ENCODE measurements around the gene COL21A1.
"Not testable (repeated sequence)": the region's sequence is repeated elsewhere in the genome, so short reads cannot be mapped to it uniquely, and the experiment has no call there.

COL21A1 gene

DNA sequence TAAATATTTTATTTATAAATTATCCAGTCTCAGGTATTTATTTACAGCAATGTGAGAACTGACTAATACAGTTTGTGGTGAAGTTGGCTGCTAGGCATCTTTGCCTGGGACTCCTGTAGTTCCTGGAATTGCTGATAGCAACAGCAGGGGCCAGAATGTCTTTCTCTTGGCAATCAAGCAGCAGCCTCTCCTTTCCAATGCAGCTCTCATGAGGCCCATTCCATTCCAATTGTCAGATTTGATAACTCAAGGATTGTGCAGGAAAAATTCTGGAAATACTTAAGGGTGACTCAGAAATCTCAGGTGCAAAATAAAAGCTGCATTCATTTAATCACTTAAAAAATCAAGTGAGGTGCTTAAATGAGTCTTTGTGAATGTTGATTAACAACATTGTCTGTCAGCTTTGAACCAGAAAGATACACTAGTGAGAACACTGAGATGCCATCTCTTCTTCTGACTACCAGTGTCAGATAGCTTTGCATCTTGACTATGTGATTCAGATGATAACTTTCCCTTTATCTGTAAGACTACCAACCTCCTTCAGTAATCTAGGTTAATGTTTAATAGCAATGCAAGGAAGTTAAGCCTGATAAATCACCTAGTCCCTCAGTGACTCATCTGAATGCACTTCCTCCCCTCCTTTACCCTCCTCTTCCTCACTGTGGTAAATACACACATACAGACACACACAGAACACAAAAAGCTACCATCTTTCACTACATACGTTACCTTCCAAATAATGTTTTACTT, 32.1 kb upstream of the COL21A1 start:
- H3K4me3 ChIP-seq, result no peak overlapping the region
- no peak overlapping the region for H3K9ac ChIP-seq
- TF ChIP-seq Cebpa-rat (IDR thresholded peaks at IDR 0.05), result no peak
- no peaks in the 10 kb centered on the region for H4K20me1 ChIP-seq
- H3K27me3 ChIP-seq, result no peaks in the 10 kb centered on the region
- H3K27ac ChIP-seq, result no peak overlapping the region
- peaks cover 0 to 5% (median 0%) of the 10 kb centered on the region in 11 experiments; a peak in 3 of 22 replicates for H3K9me3 ChIP-seq (replicated peaks in 1 of 11)
- no peaks in the 10 kb centered on the region for H3K36me3 ChIP-seq
- H3K4me1 ChIP-seq, result no peaks in the 10 kb centered on the region
- no peak overlapping the region for H3K4me2 ChIP-seq

DNA sequence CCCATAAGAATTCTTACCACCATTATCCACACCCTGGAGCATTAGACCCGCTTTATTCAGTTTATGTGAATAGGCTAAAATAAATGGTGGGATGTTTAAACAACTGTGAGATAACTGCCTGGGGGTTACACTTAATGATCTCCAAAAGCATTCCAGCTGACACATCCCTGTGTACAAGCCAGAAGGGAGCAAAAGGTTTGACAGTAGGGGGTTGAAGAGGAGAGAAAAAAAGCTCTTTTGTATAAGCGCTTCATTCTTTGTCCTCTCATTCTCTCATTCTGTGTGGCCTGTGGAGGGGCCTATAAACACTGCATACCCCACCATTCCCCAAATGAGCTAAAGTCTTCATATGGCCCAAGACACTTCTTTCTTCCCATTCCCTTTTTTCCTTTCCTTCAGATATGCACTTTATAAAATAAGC, 30.8 kb upstream of the COL21A1 start:
- Histone ChIP-seq H3K4me1 (no peaks in the 10 kb centered on the region), H3K4me3 (no peak overlapping the region), H3K36me3 (no peaks in the 10 kb centered on the region), H3K9ac (no peak overlapping the region), H3K27me3 (no peaks in the 10 kb centered on the region), H4K20me1 (no peaks in the 10 kb centered on the region), H3K4me2 (no peak overlapping the region), H3K27ac (no peak overlapping the region), H3K9me3 (replicated peaks in 1 of 11) (peaks cover 0 to 7% (median 0%) of the 10 kb centered on the region in 11 experiments; a peak in 3 of 22 replicates)
- TF ChIP-seq Cebpa-rat (IDR thresholded peaks at IDR 0.05), result no peak

DNA sequence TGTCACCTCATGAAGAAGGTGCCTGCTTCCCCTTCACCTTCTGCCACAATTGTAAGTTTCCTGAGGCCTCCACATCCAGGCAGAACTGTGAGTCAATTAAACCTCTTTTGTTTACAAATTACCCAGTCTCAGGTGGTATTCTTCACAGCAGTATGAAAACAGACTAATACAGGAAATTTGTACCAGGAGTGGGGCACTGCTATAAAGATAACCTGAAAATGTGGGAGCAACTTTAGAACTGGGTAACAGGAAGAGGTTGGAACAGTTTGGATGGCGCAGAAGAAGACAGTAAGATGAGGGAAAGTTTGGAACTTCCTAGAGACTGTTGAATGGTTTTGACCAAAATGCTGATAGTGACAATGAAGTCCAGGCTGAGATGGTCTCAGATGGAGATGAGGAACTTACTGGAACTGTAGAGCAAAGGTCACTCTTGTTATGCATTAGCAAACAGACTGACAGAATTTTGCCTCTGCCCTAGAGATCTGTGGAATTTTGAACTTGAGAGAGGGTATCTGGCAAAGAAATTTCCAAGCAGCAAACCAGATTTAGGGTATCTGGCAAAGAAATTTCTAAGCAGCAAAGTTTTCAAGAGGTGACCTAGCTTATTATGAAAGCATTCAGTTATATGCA, 23.5 kb upstream of the COL21A1 start:
- Histone ChIP-seq H3K4me1 (no peaks in the 10 kb centered on the region), H3K4me2 (no peak overlapping the region), H3K9me3 (replicated peaks in 1 of 11) (peaks cover 0 to 49% (median 20%) of the 10 kb centered on the region in 11 experiments; a peak in 18 of 22 replicates), H4K20me1 (no peaks in the 10 kb centered on the region), H3K27ac (no peak overlapping the region), H3K4me3 (no peak overlapping the region), H3K27me3 (no peaks in the 10 kb centered on the region), H3K9ac (no peak overlapping the region), H3K36me3 (no peaks in the 10 kb centered on the region)
- TF ChIP-seq Cebpa-rat (IDR thresholded peaks at IDR 0.05), result no peak

GRCh38 chr6:56268266-56268665, 20.9 kb upstream of the COL21A1 start:
- TF ChIP-seq Cebpa-rat (IDR thresholded peaks at IDR 0.05), result no peak
- no peak overlapping the region for H3K4me2 ChIP-seq
- no peaks in the 10 kb centered on the region for H3K4me1 ChIP-seq
- no peaks in the 10 kb centered on the region for H3K36me3 ChIP-seq
- H3K9ac ChIP-seq, result no peak overlapping the region
- H4K20me1 ChIP-seq, result no peaks in the 10 kb centered on the region
- peaks cover 0 to 43% (median 20%) of the 10 kb centered on the region in 11 experiments; a peak in 18 of 22 replicates for H3K9me3 ChIP-seq (replicated peaks in 1 of 11)
- no peaks in the 10 kb centered on the region for H3K27me3 ChIP-seq
- no peak overlapping the region for H3K27ac ChIP-seq
- no peak overlapping the region for H3K4me3 ChIP-seq

- H3K4me1 ChIP-seq, result no peaks in the 10 kb centered on the region
- no peak overlapping the region for H3K9ac ChIP-seq
- no peaks in the 10 kb centered on the region for H3K27me3 ChIP-seq
- H3K4me3 ChIP-seq, result no peak overlapping the region
- no peak overlapping the region for H3K4me2 ChIP-seq
- no peaks in the 10 kb centered on the region for H3K36me3 ChIP-seq
- H4K20me1 ChIP-seq, result no peaks in the 10 kb centered on the region
- no peak overlapping the region for H3K27ac ChIP-seq
- H3K9me3 ChIP-seq (replicated peaks in 1 of 11), result peaks cover 0 to 20% (median 8%) of the 10 kb centered on the region in 11 experiments; a peak in 6 of 22 replicates
- no peak for TF ChIP-seq Cebpa-rat (IDR thresholded peaks at IDR 0.05)
These were observed 18.6 kb upstream of the COL21A1 start for GRCh38 chr6:56266011-56266410.

- no peak overlapping the region for H3K4me2 ChIP-seq
- no peak overlapping the region for H3K4me3 ChIP-seq
- no peak overlapping the region for H3K9ac ChIP-seq
- H3K9me3 ChIP-seq (replicated peaks in 1 of 11), result no peaks in the 10 kb centered on the region
- no peak overlapping the region for H3K27ac ChIP-seq
- H3K4me1 ChIP-seq, result no peaks in the 10 kb centered on the region
- H3K27me3 ChIP-seq, result no peaks in the 10 kb centered on the region
- TF ChIP-seq Cebpa-rat (IDR thresholded peaks at IDR 0.05), result no peak
- no peaks in the 10 kb centered on the region for H4K20me1 ChIP-seq
- H3K36me3 ChIP-seq, result no peaks in the 10 kb centered on the region
These were observed 16.4 kb upstream of the COL21A1 start for GRCh38 chr6:56263596-56264315.

DNA sequence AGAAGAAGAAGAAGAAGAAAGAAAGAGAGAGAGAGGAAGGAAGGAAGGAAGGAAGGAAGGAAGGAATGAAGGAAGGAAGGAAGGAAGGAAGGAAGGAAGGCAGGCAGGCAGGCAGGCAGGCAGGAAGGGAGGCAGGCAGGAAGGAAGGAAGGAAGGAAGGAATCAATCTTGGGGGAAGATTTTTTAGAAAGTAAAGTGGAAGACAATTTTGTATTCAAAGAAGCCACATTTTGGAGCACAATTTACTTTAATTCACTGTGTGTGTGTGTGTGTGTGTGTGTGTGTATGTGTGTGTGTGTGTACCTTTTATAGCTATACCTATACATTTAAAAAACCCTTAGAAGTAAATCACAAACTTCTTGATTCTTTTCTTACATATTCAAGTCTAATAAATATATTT, 13.2 kb upstream of the COL21A1 start:
- H3K36me3 ChIP-seq; H3K4me2 ChIP-seq; H3K9me3 ChIP-seq (replicated peaks in 1 of 11); H4K20me1 ChIP-seq; H3K9ac ChIP-seq; H3K4me3 ChIP-seq; H3K4me1 ChIP-seq; H3K27me3 ChIP-seq; H3K27ac ChIP-seq: not testable (repeated sequence)

- H3K4me2 ChIP-seq, result no peak overlapping the region
- no peak for TF ChIP-seq Cebpa-rat (IDR thresholded peaks at IDR 0.05)
- no peaks in the 10 kb centered on the region for H3K27me3 ChIP-seq
These were observed 12.1 kb upstream of the COL21A1 start for GRCh38 chr6:56259234-56260077.

GRCh38 chr6:56255349-56255748, 8.0 kb upstream of the COL21A1 start:
- Histone ChIP-seq H3K27ac (no peak overlapping the region), H3K36me3 (no peaks in the 10 kb centered on the region), H4K20me1 (no peaks in the 10 kb centered on the region), H3K9me3 (replicated peaks in 1 of 11) (no peaks in the 10 kb centered on the region), H3K4me2 (no peak overlapping the region), H3K27me3 (no peaks in the 10 kb centered on the region), H3K4me1 (0 out of 20 replicates have a peak, but pooled peaks cover 0 to 2% (median 0%) of the 10 kb centered on the region in 10 experiments), H3K4me3 (no peak overlapping the region), H3K9ac (no peak overlapping the region)
- no peak for TF ChIP-seq Cebpa-rat (IDR thresholded peaks at IDR 0.05)

More at GRCh38 chr6:56259234-56260077, 12.1 kb upstream of the COL21A1 start:
- no peak overlapping the region for H3K27ac ChIP-seq
- H3K9me3 ChIP-seq (replicated peaks in 1 of 11), result no peaks in the 10 kb centered on the region
- H3K9ac ChIP-seq, result no peak overlapping the region
- H3K4me3 ChIP-seq, result no peak overlapping the region
- no peaks in the 10 kb centered on the region for H4K20me1 ChIP-seq
- H3K4me1 ChIP-seq, result no peaks in the 10 kb centered on the region
- H3K36me3 ChIP-seq, result no peaks in the 10 kb centered on the region
